Left lung (tissue), 14 donors: Measurements from ENCODE around the gene NCBP2. TPM values are rescaled to one million over a fixed set of nuclear protein-coding genes. Genes with fewer than 3 reads are reported as not detected.

ENCODE experiments used
- ATAC-seq: fragments of 200-7000 bp; cut with Tn5 transposase; one replicate; pipeline ENCODE4 v1.9.1; 2020; ENCODE audit warnings: moderate library complexity
- DNase-seq, 4 donors: peaks; one replicate each; pipeline ENCODE4 v3.0.0-alpha.2; 2013 to 2020
- H3K27ac ChIP-seq, 2 donors: fragments of 200-600 bp; sonication (generic) in 1 of 2; one replicate each; pipeline versions ENCODE4 v1.5.0 to v1.8.0; 2020 to 2021
- H3K27me3 ChIP-seq, 2 donors: fragments of 200-600 bp; sonication (generic) in 1 of 2; one replicate each; pipeline versions ENCODE4 v1.5.0 to v1.8.0; 2020 to 2021
- H3K36me3 ChIP-seq, 2 donors: fragments of 200-600 bp; sonication (generic) in 1 of 2; one replicate each; pipeline versions ENCODE4 v1.5.0 to v1.8.0; 2020 to 2021
- H3K4me1 ChIP-seq, 2 donors: fragments of 200-600 bp; one replicate each; pipeline ENCODE4 v1.8.0; 2021
- H3K4me3 ChIP-seq, 2 donors: fragments of 200-600 bp; sonication (generic) in 1 of 2; one replicate each; pipeline versions ENCODE4 v1.5.0 to v1.8.0; 2020 to 2021; ENCODE audit warnings: mild to moderate bottlenecking in 1 of 2
- H3K9me3 ChIP-seq, 2 donors: fragments of 200-600 bp; sonication (generic) in 1 of 2; one replicate each; pipeline versions ENCODE4 v1.5.0 to v1.8.0; 2020 to 2021
- CTCF ChIP-seq, 2 donors: fragments of 200-600 bp; sonication (generic) in 1 of 2; IDR thresholded peaks; one replicate each; pipeline versions ENCODE4 v1.5.0 to v1.8.0; 2021; ENCODE audit warnings: antibody characterized with exemption in 2 of 2
- intact Hi-C, 2 donors: fragments of 100-400 bp; cut with DNase I; formaldehyde crosslinking; loops; one replicate each; pipeline versions ENCODE4 v1.11.2 to v1.14.2; 2022
- long read RNA-seq, 12 donors: library from polyadenylated mRNA in 2 of 12; unstranded in 2 of 12; transcript quantifications; one replicate each; pipeline ENCODE4 v2.0.0 and lab custom pipeline, GENCODE V29; 2019 to 2026
- polyA plus RNA-seq, 6 donors: library from polyadenylated mRNA; unstranded; fragments of 120-200 nt; gene quantifications; one replicate each; pipeline ENCODE4 v1.2.1, GENCODE V29; 2013; ENCODE audit not compliant: insufficient read length in 6 of 6
- total RNA-seq, 2 donors: library from RNA; stranded (reverse); fragmentation: NEBNext Ultra II Directional; extraction: Animal tissue kit (Norgen Biotek cat#: 25700); gene quantifications; one replicate each; pipeline ENCODE4 v1.2.1, GENCODE V29; 2021
- donor health status: DM: no; HTN: yes; CAD: no.
- donor health status: DM: no; HTN: no; CAD: no.

Gene NCBP2
- 10 to 100 TPM; 56.0 to 60.9 TPM for total RNA-seq
- polyA plus RNA-seq, result 10 to 100 TPM; 78.2 to 95.9 (median 91.4) TPM
- long read RNA-seq, donor 1, full-length matches to known transcripts, result 36 of 71 reads
- long read RNA-seq, donor 1, partial matches to known transcripts, result 35 of 71 reads
- long read RNA-seq, donor 1, other reads (novel, unspliced or antisense), result 0 of 71 reads
- long read RNA-seq, donor 2, full-length matches to known transcripts, result 36 of 36 reads
- long read RNA-seq, donor 2, partial matches to known transcripts, result 0 of 36 reads
- long read RNA-seq, donor 2, other reads (novel, unspliced or antisense), result 0 of 36 reads
- long read RNA-seq, donor 3, full-length matches to known transcripts, result 31 of 37 reads
- long read RNA-seq, donor 3, partial matches to known transcripts, result 6 of 37 reads
- long read RNA-seq, donor 3, other reads (novel, unspliced or antisense), result 0 of 37 reads
- long read RNA-seq, donor 4, transcript NCBP2-201 (4 exons, 2,169 nt), result major isoform, 22 of 29 reads
- long read RNA-seq, donor 4, partial matches to known transcripts, result 1 of 29 reads
- long read RNA-seq, donor 4, other reads (novel, unspliced or antisense), result 3 of 29 reads
- long read RNA-seq, donor 5, full-length matches to known transcripts, result 32 of 32 reads
- long read RNA-seq, donor 5, partial matches to known transcripts, result 0 of 32 reads
- long read RNA-seq, donor 5, other reads (novel, unspliced or antisense), result 0 of 32 reads
- long read RNA-seq, donor 6, full-length matches to known transcripts, result 33 of 33 reads
- long read RNA-seq, donor 6, partial matches to known transcripts, result 0 of 33 reads
- long read RNA-seq, donor 6, other reads (novel, unspliced or antisense), result 0 of 33 reads
- long read RNA-seq, donor 7, transcript NCBP2-201 (4 exons, 2,169 nt), result major isoform, 10 of 13 reads
- long read RNA-seq, donor 7, partial matches to known transcripts, result 0 of 13 reads
- long read RNA-seq, donor 7, other reads (novel, unspliced or antisense), result 0 of 13 reads
- long read RNA-seq, donor 8, transcript NCBP2-201 (4 exons, 2,169 nt), result major isoform, 23 of 50 reads
- long read RNA-seq, donor 8, partial matches to known transcripts, result 21 of 50 reads
- long read RNA-seq, donor 8, other reads (novel, unspliced or antisense), result 0 of 50 reads
- long read RNA-seq, donor 9, result 0 reads
- long read RNA-seq, donor 10, transcript NCBP2-201 (4 exons, 2,169 nt), result major isoform, 7 of 13 reads
- long read RNA-seq, donor 10, partial matches to known transcripts, result 1 of 13 reads
- long read RNA-seq, donor 10, other reads (novel, unspliced or antisense), result 1 of 13 reads
- long read RNA-seq, donor 11, full-length matches to known transcripts, result 58 of 58 reads
- long read RNA-seq, donor 11, partial matches to known transcripts, result 0 of 58 reads
- long read RNA-seq, donor 11, other reads (novel, unspliced or antisense), result 0 of 58 reads
- long read RNA-seq, donor 12, full-length matches to known transcripts, result 26 of 26 reads
- long read RNA-seq, donor 12, partial matches to known transcripts, result 0 of 26 reads
- long read RNA-seq, donor 12, other reads (novel, unspliced or antisense), result 0 of 26 reads

- H3K27me3 ChIP-seq, result no peaks in the 10 kb centered on the region
- H3K4me3 ChIP-seq, result peak within 1 kb of the TSS; percentile 88 to 100
- peak within 1 kb of the TSS; percentile 86 to 94 for H3K27ac ChIP-seq
- TF ChIP-seq CTCF (IDR thresholded peaks at IDR 0.05), result peak; percentile 22 to 65
- no peaks in the 10 kb centered on the region for H3K9me3 ChIP-seq
- peaks cover 0 to 37% of the 10 kb centered on the region in 2 donors for H3K36me3 ChIP-seq
- intact Hi-C loops, result no loop called here
- DNase-seq, result peak; percentile 97 to 98 (median 98)
- ATAC-seq, result peak; percentile 97
- H3K4me1 ChIP-seq, result peaks cover 16 to 30% of the 10 kb centered on the region in 2 donors
Observed at GRCh38 chr3:196942226-196942914, at the start of gene NCBP2. NCBP2 (minus strand) TSS chr3:196942528; CDS start chr3:196942503, 25 bp downstream.

DNA sequence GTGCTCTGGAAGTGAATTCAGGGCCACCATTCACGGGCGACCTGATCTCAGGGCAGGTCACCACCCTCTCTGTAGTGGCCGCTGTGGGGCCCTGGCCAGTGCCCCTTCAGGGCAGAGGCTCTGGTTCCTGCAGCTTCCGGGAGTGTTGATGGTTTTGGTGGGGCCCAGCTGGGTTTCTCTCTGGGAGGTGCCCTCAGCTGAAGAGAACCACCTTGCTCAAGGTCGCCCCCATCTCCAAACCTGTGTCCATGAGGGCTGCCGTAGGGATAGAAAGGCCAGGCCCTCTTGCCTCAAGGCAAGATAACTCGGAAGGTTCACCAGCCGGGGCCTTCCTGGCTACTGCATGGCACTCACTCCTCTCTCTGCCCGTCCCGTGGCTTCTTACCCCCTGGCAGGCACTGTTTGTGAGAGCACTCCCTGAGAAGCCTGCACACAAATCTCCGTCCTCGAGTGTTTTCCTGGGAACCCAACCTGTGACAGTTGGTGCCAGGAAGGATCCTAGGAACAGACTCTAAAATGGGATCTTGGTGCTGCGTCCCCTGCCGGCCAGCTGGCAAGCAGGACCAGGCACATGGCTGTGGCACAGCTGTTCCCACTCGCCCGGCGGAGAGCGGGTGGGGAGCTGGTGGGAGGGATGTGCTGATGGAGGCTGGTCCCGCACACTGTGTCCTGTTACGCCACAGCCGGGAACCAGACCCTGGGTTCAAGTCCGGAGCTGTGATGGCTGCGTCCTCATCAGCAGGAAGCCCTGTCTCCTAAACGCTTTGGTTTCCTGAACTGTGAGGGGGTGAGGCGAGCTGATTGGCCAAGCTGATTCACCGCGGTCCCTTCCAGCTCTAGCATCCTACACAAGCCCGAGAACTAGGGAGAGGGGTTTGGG is 49.5 kb upstream of the NCBP2 start:
- ATAC-seq (no peak), DNase-seq (peak in 1 of 4 donors; percentile 70)
- TF ChIP-seq CTCF (IDR thresholded peaks at IDR 0.05), result no peak
- no peaks in the 10 kb centered on the region for H3K9me3 ChIP-seq
- intact Hi-C loops, result no loop called here
- H3K36me3 ChIP-seq, result no peaks in the 10 kb centered on the region
- H3K27me3 ChIP-seq, result peaks cover 0 to under 1% of the 10 kb centered on the region in 2 donors
- H3K27ac ChIP-seq, result no peak overlapping the region
- H3K4me1 ChIP-seq, result no peaks in the 10 kb centered on the region
- H3K4me3 ChIP-seq, result no peak overlapping the region

DNA sequence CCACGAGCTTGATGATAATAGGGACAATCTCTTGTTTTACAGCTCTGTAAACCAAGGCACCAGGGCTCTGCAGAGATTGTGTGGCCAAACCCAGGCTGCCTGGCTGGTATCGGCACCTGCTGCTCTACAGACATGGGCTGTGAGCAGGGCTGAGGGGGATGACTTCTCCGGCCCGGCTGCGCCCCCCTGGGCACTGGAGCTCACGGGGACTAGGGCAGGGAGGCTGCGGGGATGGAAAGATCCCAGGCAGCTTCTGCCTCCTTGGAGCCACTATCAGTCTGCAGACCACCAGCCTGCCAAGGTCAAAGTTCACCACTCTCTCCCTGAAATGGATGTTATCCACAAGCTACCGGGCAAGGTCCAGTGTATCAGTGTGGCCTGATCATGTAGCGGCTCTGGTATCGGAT is 48.3 kb upstream of the NCBP2 start:
- Histone ChIP-seq H3K27ac (no peak overlapping the region), H3K4me1 (no peaks in the 10 kb centered on the region), H3K9me3 (no peaks in the 10 kb centered on the region), H3K27me3 (peaks cover 0 to 3% of the 10 kb centered on the region in 2 donors), H3K4me3 (no peak overlapping the region), H3K36me3 (no peaks in the 10 kb centered on the region)
- intact Hi-C loops, result no loop called here
- DNase-seq (peak in 1 of 4 donors; percentile 62), ATAC-seq (no peak)
- TF ChIP-seq CTCF (IDR thresholded peaks at IDR 0.05), result no peak
